ENCODE data around the gene ARHGEF17.

The ARHGEF17 gene

GRCh38 chr11:73356979-73357860, 49.1 kb downstream of the ARHGEF17 start:
- DNase-seq (ENCODE audit: low read depth in 2 of 2) = no peak

GRCh38 chr11:73358071-73358470, 50.0 kb downstream of the ARHGEF17 start:
- no peak for DNase-seq (ENCODE audit: low read depth in 2 of 2)

- DNase-seq (ENCODE audit: low read depth in 2 of 2) = no peak
Measured at GRCh38 chr11:73359341-73359740, 51.3 kb downstream of the ARHGEF17 start.

- DNase-seq (ENCODE audit: low read depth in 2 of 2) = no peak
Measured at GRCh38 chr11:73359930-73360742, 52.1 kb downstream of the ARHGEF17 start.

GRCh38 chr11:73360743-73361369, 52.8 kb downstream of the ARHGEF17 start:
- no peak for DNase-seq (ENCODE audit: low read depth in 2 of 2)

GRCh38 chr11:73361953-73362776, 54.1 kb downstream of the ARHGEF17 start:
- DNase-seq (ENCODE audit: low read depth in 2 of 2) = no peak

- no peak for DNase-seq (ENCODE audit: low read depth in 2 of 2)
Measured at GRCh38 chr11:73363147-73363546, 55.1 kb downstream of the ARHGEF17 start.

- no peak for DNase-seq (ENCODE audit: low read depth in 2 of 2)
Measured at GRCh38 chr11:73365352-73366264, 57.5 kb downstream of the ARHGEF17 start.

GRCh38 chr11:73366265-73366610, 58.2 kb downstream of the ARHGEF17 start:
- no peak for DNase-seq (ENCODE audit: low read depth in 2 of 2)

- no peak for DNase-seq (ENCODE audit: low read depth in 2 of 2)
Measured at GRCh38 chr11:73366953-73367352, 58.9 kb downstream of the ARHGEF17 start.

- DNase-seq (ENCODE audit: low read depth in 2 of 2) = no peak
Measured at GRCh38 chr11:73367482-73368024, 59.5 kb downstream of the ARHGEF17 start.

- DNase-seq (ENCODE audit: low read depth in 2 of 2) = no peak
Measured at GRCh38 chr11:73372375-73372993, 64.4 kb downstream of the ARHGEF17 start.

GRCh38 chr11:73374151-73374550, 66.1 kb downstream of the ARHGEF17 start:
- no peak for DNase-seq (ENCODE audit: low read depth in 2 of 2)

- DNase-seq (ENCODE audit: low read depth in 2 of 2) = no peak
Measured at GRCh38 chr11:73375830-73376159, 67.7 kb downstream of the ARHGEF17 start.

GRCh38 chr11:73376160-73376802, 68.2 kb downstream of the ARHGEF17 start, which contains the start of gene RELT:
TSS of gene RELT (plus strand) at chr11:73376399. CDS start at chr11:73389137, 12,738 bp downstream.
- peak; percentile 88 to 90 for DNase-seq (ENCODE audit: low read depth in 2 of 2)

- DNase-seq (ENCODE audit: low read depth in 2 of 2) = peak; percentile 14 to 20
Measured at GRCh38 chr11:73376803-73377629, 68.9 kb downstream of the ARHGEF17 start.

GRCh38 chr11:73379189-73379880, 71.3 kb downstream of the ARHGEF17 start:
- no peak for DNase-seq (ENCODE audit: low read depth in 2 of 2)

GRCh38 chr11:73380331-73380730, 72.3 kb downstream of the ARHGEF17 start:
- no peak for DNase-seq (ENCODE audit: low read depth in 2 of 2)
